Measurements from ENCODE around the gene SF3A2.
"Not testable (repeated sequence)": the region's sequence is repeated elsewhere in the genome, so short reads cannot be mapped to it uniquely, and the experiment has no call there.

Gene SF3A2

DNA sequence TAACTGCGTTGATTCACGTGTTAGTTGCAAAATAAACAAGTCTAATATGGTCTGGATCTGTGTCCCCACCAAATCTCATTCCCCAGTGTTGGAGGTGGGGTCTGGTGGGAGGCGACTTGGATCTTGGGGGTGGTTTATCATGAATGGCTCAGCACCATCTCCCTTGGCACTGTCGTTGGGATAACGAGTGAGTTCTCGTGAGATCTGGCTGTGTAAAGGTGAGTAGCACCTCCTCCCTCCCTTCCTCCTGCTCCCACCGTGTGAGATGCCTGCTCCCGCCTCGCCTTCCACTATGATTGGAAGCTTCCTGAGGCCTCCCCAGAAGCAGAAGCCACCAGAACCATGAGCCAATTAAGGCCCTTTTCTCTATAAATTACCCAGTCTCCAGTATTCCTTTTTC, 40.5 kb downstream of the SF3A2 start:
- no peak overlapping the region for H3K4me3 ChIP-seq (replicated peaks; ENCODE audit: low read depth, low read length)
- TF ChIP-seq, protein P1, sequence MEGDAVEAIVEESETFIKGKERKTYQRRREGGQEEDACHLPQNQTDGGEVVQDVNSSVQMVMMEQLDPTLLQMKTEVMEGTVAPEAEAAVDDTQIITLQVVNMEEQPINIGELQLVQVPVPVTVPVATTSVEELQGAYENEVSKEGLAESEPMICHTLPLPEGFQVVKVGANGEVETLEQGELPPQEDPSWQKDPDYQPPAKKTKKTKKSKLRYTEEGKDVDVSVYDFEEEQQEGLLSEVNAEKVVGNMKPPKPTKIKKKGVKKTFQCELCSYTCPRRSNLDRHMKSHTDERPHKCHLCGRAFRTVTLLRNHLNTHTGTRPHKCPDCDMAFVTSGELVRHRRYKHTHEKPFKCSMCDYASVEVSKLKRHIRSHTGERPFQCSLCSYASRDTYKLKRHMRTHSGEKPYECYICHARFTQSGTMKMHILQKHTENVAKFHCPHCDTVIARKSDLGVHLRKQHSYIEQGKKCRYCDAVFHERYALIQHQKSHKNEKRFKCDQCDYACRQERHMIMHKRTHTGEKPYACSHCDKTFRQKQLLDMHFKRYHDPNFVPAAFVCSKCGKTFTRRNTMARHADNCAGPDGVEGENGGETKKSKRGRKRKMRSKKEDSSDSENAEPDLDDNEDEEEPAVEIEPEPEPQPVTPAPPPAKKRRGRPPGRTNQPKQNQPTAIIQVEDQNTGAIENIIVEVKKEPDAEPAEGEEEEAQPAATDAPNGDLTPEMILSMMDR (IDR thresholded peaks at IDR 0.05; ENCODE audit: low read length, missing control alignments) = no peak
- no peak for DNase-seq (ENCODE audit: low read depth)

- TF ChIP-seq, protein P1 (IDR thresholded peaks at IDR 0.05; ENCODE audit: low read length, missing control alignments) = no peak
- no peak for DNase-seq (ENCODE audit: low read depth)
- no peak overlapping the region for H3K4me3 ChIP-seq (replicated peaks; ENCODE audit: low read depth, low read length)
These were observed 42.0 kb downstream of the SF3A2 start for GRCh38 chr19:2278459-2279158.

- no peak overlapping the region for H3K4me3 ChIP-seq (replicated peaks; ENCODE audit: low read depth, low read length)
- no peak for DNase-seq (ENCODE audit: low read depth)
- TF ChIP-seq, protein P1 (IDR thresholded peaks at IDR 0.05; ENCODE audit: low read length, missing control alignments) = no peak
These were observed 44.1 kb downstream of the SF3A2 start for GRCh38 chr19:2280633-2281264.

DNA sequence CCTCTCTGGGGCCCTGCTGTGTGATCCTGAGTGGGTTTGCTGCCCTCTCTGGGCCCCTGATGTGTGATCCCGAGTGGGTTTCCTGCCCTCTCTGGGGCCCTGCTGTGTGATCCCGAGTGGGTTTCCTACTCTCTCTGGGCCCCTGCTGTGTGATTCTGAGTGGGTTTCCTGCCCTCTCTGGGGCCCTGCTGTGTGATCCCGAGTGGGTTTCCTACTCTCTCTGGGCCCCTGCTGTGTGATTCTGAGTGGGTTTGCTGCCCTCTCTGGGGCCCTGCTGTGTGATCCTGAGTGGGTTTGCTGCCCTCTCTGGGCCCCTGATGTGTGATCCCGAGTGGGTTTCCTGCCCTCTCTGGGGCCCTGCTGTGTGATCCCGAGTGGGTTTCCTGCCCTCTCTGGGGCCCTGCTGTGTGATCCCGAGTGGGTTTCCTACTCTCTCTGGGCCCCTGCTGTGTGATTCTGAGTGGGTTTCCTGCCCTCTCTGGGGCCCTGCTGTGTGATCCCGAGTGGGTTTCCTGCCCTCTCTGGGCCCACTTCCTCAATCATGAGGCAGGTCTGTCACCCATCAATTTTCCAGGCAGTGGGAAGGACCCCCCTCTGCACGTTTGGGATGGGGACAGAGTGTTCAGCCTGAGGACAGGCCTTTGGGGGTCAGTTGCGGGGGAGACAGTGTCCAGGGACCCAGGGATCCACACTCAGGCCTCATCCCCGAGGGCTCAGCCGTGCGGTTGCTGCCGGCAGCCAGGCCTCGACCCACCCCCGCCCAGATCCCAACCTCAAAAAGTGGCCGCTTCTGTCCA, 44.8 kb downstream of the SF3A2 start:
- not testable (repeated sequence) for DNase-seq (ENCODE audit: low read depth)
- peak overlapping the region; percentile 31 for H3K4me3 ChIP-seq (replicated peaks; ENCODE audit: low read depth, low read length)

DNA sequence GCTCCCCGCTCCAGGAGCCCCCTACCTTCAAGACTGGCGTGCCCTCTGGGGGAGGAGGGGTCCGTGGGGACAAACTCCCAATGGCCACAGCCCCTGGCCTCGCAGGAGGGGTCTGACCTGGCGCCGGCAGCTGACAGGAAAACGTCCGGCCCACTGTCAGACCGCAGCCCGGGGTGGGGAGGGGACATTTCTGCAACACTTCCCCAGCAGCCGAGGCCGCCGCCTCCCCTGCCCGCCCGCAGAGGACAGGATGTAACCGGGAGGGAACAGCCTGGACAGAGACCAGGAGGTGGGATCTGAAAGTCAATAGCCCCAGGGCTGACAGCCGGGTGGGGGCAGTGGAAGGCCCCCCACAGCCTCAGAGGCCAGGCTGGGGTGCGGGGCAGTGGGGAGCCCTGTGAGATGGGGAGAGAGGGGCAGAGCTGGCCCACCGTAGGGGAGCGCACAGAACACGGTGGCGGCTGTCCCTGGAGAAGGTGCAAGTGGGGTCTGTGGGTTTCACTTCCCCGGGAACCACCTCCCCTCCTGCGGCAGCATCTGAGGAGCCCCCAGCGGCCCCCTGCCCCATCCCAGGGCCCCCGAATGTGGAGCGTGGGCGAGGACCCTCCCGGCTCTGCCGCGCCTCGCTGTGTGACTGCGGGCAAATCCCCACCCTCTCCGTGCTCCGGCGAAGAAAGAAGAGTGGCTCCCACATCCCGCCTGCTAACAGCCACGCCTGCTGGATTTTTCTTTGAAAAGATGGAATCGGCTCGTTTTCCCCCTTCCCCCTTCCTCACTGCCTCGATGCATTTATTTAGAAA, 45.6 kb downstream of the SF3A2 start, which contains the start of gene PEAK3:
Gene PEAK3, minus strand, starts transcription at position 114 of the 800 bp plus-strand sequence. CDS start 1,244 bp downstream, outside the sequence.
- TF ChIP-seq, protein P1 (IDR thresholded peaks at IDR 0.05; ENCODE audit: low read length, missing control alignments) = no peak
- peak; percentile 35 for DNase-seq (ENCODE audit: low read depth)
- peak within 1 kb of the TSS; percentile 31 for H3K4me3 ChIP-seq (replicated peaks; ENCODE audit: low read depth, low read length)

- DNase-seq (ENCODE audit: low read depth) = no peak
- H3K4me3 ChIP-seq (replicated peaks; ENCODE audit: low read depth, low read length) = no peak overlapping the region
- TF ChIP-seq, protein P1 (IDR thresholded peaks at IDR 0.05; ENCODE audit: low read length, missing control alignments) = no peak
These were observed 46.2 kb downstream of the SF3A2 start for GRCh38 chr19:2282862-2283237.

Data from fibroblast of pulmonary artery (primary cell).